GM18517 (cell line): ENCODE results near the gene RAC3.

ENCODE experiments used
- ATAC-seq: cut with Tn5 transposase; IDR thresholded peaks from one replicate; pipeline ENCODE4 v1.9.1; 2021; ENCODE audit warnings: mild to moderate bottlenecking, moderate library complexity; ENCODE audit not compliant: unreplicated experiment

RAC3 gene

DNA sequence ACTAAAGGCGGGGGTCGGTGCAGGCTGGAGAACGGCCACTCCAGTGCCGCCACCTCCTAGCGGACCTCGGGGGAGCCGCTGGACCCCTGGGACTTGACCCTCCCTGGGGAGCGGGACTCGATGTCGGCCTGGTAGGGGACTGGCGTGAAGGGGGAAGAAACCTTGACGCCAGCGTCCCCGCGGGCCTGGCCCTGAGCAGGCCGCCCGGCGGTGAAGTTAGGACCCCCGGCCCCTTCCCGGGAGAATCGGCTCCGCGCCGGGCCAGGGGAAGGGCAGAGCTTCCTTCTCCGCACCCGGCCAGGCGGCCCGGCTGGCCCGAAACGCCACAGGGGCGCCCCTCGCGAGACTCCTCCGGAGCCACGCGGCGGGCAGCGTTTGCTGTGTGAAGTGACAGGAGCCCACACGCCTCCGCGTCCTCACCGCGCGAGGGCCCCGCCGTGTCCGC lies 33.7 kb downstream of the RAC3 start:
- ATAC-seq: no peak

DNA sequence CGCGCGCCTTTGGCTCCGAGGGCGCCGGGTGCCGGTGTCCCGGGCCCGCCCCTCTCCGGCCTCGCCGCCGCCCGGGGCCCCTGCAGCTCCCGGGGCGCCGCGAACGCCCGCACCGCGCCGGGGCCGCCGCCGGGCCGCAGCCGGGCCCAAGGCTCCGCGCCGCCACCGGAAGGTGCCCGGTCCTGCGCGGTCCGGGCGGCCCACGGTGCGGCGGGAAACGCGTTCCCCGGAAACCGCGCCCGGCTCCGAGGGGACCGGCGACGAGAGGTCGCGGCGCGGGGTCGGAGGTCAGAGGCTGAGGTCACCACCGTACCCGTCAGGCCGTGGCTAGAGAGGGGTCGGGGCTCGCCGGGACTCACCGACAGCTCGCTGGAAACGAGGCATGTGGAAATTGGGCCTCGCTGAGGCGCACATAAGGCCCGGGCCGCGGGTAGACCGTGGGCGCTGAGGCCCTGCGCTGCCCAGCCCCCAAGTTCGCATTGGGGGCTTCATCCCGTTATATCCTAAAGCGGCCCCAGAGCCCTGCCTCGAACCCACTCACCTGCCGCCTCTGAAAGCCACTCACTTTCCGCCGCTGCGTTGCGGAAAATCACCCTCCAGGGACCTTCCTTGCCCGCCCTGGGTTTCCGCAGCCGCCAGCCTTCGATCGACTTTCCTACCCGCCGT lies 34.3 kb downstream of the RAC3 start, which contains the start of gene DUS1L:
Gene DUS1L, minus strand, starts transcription at position 167 of the 666 bp plus-strand sequence. CDS start 745 bp downstream, outside the sequence.
- ATAC-seq: no peak

DNA sequence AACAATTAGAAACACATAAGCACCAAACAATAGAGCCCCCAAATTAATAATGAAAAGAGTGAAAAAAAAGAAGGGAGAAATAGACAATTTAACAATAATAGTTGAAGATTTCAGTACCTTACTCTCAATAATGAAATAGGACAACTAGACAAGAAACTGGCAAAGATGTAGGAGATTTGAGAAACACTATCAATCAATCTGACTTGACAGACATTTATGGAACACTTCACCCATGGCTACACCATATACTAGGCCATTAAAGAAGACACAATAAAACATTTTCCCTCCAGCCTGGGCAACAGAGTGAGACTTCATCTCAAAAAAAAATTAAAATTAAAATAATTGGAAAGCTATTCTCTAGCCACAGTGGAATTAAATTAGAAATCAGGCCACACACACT lies 39.1 kb downstream of the RAC3 start:
- no peak for ATAC-seq

DNA sequence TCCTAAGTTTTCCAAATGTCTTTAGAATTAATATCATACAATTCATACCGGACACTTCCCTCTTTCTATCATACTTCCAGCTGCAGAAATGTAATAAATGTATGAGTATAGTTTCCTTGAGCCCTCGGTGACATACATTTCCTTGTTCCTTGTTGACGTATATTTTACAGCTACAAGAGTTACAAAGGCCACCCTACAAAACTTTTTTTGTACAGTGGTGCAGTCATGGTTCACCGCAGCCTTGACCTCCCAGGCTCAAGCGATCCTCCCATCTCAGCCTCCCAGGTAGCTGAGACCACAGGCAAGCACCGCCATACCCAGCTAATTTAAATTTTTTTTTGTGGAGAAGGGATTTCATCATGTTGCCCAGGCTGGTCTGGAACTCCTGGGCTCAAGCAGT lies 41.3 kb downstream of the RAC3 start:
- ATAC-seq: no peak

DNA sequence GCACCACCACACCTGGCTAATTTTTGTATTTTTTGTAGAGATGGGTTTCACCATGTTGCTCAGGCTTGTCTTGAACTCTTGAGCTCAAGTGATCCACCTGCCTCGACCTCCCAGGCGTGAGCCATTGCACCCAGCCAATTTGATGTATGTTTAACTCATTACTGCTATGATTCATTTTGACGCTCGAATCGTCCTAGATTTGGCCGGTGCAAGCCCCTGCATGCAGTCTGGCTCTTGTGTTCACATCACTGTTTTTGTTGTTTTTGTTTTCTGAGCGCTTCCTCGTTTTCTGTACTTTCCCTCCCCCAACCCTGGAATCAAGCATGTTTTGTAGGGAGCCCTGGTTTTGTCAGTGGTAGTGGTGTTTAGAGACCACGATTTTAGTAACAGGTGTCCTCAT lies 42.0 kb downstream of the RAC3 start:
- ATAC-seq: no peak

DNA sequence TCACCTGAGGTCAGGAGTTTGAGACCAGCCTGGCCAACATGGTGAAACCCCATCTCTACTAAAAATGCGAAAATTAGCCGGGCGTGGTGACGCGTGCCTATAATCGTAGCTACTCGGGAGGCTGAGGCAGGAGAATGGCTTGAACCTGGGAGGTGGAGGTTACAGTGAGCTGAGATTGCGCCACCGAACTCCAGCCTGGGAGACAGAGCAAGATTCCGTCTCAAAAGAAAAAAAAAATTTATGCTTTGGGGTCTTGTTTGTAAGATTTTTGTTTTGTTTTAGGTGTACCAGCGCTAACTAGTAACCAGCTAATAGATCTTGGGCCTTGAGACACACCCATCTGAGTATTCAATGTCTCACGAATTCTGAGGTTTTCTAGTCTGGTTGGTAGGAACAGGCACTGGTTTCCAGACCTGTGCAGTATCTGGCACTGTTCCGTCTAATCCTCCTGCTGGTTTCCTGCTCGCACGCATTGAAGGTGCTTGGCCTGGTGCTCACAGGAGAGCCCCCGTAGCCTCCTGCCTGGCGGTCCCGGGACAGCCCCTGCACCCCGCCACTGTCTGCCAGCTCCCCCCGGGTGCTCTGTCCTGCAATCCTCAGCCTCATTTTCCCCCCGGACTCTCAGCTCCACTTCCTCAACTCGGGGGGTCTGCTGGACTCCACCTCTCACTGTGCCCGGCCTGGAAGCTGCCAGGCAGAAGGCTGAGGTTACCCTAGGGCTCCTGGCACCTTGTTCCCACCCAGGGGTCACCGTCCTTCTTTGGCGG lies 44.7 kb downstream of the RAC3 start:
- no peak for ATAC-seq

DNA sequence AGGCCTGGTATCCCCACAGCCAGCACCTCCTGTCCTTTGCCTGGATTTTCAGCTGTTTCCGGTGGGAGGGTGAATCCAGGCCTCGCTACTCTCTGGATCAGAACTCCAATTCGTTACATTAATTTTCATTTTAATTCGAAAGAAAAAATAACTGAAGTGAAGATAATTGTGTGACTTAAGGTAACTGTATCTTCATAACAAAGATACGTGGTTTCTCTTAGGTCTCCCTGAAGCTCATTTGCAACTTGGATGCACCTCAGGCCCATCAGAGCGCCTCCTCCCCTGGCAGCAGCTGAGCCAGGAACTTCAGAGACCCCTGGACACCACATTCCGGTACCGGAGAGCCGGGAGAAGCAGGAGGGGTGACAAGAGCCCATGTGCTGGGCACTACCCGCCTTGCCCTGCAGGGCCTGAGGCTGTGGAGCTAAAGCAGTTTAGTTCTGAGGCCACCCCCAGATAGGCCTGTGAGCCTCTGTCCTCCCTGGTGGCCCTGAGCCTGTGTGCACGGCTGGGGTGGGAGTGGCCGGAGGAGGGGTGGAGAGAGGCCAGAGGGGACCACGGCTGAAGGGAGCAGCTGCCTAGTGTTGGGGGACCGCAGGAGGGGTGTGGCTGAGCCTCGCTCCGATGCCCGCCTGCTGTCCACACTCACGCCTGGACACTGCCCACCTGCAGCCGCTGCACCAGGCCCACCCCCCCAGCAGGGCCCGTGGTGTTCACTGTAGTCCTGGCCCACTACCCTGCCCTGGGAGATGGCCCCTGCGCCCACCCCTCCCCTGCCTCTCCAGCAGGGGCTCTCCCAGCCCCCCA lies 45.5 kb downstream of the RAC3 start:
- no peak for ATAC-seq

DNA sequence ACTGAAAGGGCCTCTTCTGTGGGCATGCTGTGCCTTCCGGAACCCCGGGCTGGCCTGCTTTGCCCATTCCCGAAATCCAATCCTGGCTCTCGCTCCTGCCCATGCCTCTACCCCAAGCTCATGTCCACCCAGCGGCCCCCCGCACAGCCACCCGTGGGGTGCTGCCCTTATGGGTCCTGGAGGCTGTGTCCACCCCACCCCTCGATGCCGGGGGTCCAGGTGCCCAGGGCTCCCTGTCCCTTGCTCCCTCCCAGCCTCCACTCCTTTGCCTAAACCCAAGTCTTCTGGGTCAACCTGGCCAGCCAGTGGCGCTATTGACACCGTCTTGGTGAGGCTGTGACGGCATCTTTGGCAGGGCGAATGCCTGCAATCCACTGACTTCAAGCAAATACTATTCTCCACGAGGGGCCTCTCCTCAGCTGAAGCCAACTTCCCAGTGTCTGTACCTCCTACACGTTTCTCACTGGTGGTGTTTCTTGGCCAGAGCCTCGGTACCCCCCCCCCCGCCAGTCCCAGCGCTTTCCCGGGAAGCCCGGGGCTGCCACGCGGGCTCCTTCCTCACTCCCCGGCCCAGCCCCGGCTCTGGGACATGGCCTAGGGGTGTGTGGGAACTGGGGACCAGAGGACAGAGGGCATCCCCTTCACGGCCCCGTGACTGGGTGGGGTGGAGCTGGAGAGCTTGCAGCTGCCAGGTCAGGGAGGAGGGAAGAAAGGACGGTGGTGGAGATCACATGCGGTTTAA lies 46.3 kb downstream of the RAC3 start:
- no peak for ATAC-seq

DNA sequence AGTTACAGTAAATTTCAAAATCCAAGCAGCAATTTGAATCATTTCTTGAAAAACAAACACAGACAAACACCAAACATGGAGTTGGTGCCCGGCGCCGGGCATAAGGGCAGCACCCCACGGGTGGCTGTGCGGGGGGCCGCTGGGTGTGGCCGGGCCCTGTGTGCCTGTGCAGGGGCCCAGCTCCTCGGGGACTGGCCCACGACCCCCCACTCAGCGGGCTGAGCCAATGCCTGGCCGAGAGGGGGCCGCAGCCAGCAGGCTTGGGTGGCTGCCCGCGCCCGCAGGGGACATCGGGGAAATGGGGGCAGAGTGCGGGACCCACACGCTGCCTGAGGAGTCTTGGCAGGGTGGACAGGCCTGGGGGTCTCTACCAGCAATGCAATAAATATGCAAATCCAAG lies 47.0 kb downstream of the RAC3 start:
- ATAC-seq: no peak

DNA sequence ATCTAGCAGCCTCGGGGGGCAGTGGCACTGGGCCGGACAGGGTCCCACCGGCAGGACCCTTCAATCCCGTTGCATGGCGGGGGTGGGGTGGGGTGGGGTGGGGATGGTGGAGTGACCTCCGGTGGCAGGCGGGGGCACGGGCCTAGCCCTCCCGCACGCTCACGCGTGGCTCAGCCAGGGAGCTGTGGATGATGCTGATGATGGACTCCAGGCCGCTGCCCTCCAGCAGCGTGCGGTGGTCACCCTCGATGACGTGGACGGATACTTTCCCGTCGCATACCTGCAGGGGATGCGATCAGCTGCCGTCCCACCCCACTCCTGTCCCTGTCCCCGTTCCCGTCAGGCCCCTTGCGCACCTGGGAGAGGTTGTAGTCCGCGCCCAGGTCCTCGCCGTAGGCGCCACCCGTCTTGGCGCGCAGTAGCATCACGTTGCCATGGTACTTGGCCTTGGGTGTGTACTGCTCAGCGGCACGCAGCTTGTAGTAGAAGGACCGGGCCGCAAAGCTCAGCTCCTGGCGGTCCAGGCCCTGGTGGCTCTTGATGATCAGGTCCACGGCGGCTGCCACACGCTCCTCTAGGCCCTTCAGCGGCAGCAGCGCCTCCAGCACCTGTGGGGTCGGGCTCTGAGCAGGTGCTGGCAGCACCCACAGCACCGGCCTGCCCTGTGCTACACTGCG lies 47.7 kb downstream of the RAC3 start:
- ATAC-seq: no peak

DNA sequence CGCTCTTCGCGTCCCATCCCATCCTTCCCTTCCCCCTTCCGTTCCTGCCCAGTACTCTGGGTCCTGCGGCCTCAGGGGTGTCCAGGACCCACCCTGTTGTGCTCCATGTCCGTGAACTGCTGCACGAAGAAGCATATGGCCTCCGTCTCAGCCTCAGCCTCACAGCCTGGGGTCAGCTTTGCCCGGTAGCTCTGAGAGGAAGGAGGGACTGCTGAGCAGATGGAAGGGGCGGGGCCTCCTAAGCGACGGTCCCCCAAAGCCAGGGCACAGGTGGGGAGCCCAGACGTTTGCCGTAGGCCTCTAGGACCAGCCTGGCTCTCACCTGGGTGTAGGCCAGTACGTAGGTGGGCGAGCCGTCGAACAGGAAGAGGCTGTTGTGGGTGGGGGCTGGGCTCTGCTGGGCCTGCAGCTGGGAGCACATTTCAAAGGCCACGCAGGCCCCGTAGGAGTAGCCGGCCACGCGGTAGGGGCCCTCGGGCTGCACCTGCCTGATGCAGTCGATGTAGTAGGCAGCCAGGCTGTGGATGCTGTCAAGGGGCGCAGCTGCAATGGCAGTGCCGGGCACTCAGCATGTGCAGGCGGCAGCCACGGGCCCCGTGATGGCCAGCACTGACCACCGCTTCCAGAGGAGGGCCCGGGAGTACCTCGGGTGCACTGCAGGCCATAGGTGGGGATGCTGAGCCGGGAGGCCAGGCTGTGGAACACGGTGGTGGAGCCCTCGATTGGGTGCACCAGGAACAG lies 48.7 kb downstream of the RAC3 start:
- no peak for ATAC-seq

DNA sequence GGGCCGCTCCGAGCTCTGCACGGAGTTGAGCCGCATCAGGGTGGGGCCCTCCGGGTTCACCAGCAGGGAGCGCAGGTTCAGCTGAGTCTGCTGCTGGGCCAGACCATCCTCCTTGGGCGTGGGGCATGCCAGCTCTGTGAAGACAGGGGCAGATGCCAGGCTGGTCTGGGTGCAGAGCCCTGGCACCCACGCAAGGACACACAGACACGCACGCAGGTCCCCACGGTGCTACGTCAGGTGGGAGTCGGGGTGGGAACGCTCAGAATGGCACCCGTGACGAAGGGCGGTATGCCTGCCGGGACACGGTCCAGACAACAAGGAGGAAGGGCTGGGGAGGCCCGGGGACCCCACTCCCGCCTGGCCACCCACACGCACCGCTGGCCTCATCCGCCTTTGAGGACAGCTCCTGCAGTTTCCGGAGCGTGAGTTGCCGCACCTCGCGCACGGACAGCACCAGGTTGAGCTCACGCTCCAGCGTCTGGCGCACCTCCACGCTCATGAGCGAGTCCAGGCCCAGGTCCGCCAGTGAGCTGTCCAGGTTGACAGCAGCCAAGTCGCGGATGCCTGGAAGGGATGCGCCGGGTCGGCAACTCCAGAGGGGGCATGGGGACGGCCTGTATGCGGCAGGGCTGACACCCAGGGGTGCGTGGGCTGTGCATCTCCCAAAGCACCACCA lies 49.4 kb downstream of the RAC3 start:
- ATAC-seq: no peak

DNA sequence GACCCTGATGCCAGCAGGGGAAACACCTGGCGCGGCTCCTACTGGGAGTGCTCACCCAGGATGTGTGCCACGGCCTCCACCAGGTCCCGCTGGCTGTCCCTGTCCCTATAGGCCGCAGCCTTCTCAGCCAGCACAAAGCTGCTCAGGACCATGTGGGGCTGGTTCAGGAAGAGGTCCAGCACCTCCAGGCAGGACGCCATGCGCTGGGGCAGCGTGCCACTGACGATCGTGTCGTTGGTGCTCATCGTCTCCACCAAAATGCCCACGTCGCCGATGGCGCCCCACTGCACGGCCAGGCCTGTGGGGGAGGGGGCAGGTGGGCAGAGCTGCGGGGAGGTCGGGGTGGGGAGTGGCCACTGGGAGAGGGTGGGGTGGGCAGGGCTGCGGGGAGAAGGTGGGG lies 50.1 kb downstream of the RAC3 start:
- no peak for ATAC-seq

DNA sequence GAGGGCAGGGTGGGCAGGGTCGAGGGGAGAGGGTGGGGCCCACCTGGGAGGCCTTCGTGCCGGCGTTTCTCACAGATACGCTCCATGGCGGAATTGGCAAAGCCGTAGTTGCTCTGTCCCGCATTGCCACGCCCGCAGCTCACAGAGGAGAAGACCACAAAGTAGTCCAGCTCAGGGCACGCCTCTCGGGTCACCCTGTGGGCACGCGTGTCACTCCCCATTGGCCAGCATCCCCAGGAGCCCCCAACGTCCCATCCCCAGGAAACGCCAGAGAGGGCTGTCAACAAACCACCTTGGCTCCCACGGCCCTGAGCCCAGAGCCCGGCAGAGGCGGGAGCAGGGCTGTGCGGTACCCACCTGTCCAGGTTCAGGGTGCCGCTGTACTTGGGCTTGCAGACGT lies 50.5 kb downstream of the RAC3 start:
- no peak for ATAC-seq

DNA sequence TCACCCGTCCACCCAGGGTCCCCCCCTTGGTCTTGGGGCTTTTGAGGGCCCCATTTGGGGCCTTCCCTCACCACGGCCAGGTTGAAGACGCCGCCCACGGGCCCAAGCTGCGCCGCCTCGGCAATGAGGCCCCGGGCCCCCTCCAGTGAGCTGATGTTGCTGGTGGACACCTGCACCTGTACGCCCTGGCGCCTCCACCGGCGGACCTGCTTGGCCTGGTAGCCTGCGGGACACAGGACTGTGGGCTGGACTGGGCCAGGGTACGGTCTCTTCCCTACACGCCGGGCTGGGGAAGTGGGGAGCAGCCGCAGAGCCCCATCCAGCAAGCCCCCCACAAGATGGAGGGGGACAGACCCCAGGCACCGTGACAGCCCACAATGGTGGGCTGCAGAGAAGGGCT lies 51.0 kb downstream of the RAC3 start:
- no peak for ATAC-seq

DNA sequence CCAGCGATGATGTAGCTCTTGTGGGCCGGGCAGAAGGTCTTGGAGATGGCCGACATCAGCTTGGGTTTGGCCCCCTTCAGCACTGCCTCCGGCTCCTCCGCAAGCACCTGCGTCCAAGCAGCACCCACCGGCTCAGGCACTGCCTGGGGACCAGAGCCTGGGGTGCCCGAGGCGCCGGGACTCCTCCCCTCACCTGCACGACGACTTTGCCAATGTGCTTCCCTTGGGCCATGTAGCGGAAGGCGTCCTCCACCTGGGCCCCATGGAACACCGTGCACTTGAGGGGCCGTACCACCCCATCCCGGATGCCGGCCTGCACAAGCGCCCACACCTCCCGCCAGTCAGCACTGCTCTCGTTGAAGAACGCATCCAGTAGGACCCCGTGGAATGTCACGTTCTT lies 51.5 kb downstream of the RAC3 start:
- no peak for ATAC-seq
